HCT116 (cell line): ENCODE measurements around the gene MCM9. TPM values are rescaled to one million over a fixed set of nuclear protein-coding genes. Genes with fewer than 3 reads are reported as not detected.

Source experiments
- ATAC-seq: fragments of 200-7000 bp; cut with Tn5 transposase; 2 replicates; pipeline ENCODE4 v1.9.1; 2020; ENCODE audit warnings: mild to moderate bottlenecking, moderate library complexity
- BruUV-seq: library from RNA; stranded (reverse); fragments of 400-500 nt; replicated peaks from 2 replicates; lab custom pipeline; 2021; lab: Mats Ljungman, UMichigan
- CTCF ChIA-PET: fragments of 300-600 bp; sonication (Branson Sonifier 250); formaldehyde crosslinking; loops from one replicate; lab custom pipeline; 2021; ENCODE audit warnings: antibody characterized with exemption; lab: Charles Lee
- POLR2A ChIA-PET: fragments of 300-600, 350-600 bp; sonication (Branson Sonifier 250); formaldehyde crosslinking; loops from one replicate; lab custom pipeline; 2021; ENCODE audit warnings: antibody characterized with exemption; lab: Charles Lee
- RAD21 ChIA-PET, 2 experiments: fragments of 300-600 bp; sonication (Branson Sonifier 250); formaldehyde crosslinking; loops; one replicate each; lab custom pipeline; 2023; ENCODE audit warnings: low total read pairs in 2 of 2; ENCODE audit not compliant: uncharacterized antibody in 2 of 2, unreplicated experiment in 2 of 2, low non-redundant PET in 1 of 2; lab: Charles Lee
- DNase-seq: peaks from one replicate; pipeline ENCODE4 v3.0.0-alpha.2; 2010; ENCODE audit warnings: low read depth, low spot score
- H2AFZ ChIP-seq: fragments of 200-600 bp; shearing (Covaris generic), sonication (generic); 2 replicates; pipeline ENCODE4 v1.6.1; 2017; ENCODE audit warnings: low read depth, mixed run types, mixed read lengths, antibody characterized with exemption, low read length; ENCODE audit not compliant: poor library complexity, severe bottlenecking
- H3K27ac ChIP-seq: 2 replicates; pipeline ENCODE4 v1.5.1; 2012; ENCODE audit warnings: low read depth, low read length
- H3K27me3 ChIP-seq: fragments of 200-600 bp; sonication (generic); 2 replicates; pipeline ENCODE4 v1.6.1; 2016; ENCODE audit warnings: mixed run types, low read length, mixed read lengths; ENCODE audit not compliant: insufficient read depth
- H3K36me3 ChIP-seq, 2 experiments: fragments of 200-500 bp in 1 of 2; fragments of 200-600 bp in 1 of 2; sonication (Bioruptor generic) in 1 of 2; sonication (generic) in 1 of 2; 2 replicates each; pipeline versions ENCODE4 v1.5.1 to v1.6.1; 2014 to 2016; ENCODE audit warnings: low read length in 2 of 2, inconsistent platforms in 1 of 2, mixed read lengths in 1 of 2, mixed run types in 1 of 2; ENCODE audit not compliant: insufficient read depth in 2 of 2, control insufficient read depth in 1 of 2
- H3K4me1 ChIP-seq, 2 experiments: fragments of 200-600 bp in 1 of 2; sonication (generic) in 1 of 2; 2 replicates each; pipeline versions ENCODE4 v1.5.1 to v1.6.1; 2012 to 2017; ENCODE audit warnings: low read length in 2 of 2, inconsistent platforms in 1 of 2, mild to moderate bottlenecking in 1 of 2, mixed read lengths in 1 of 2, mixed run types in 1 of 2, moderate library complexity in 1 of 2; ENCODE audit not compliant: insufficient read depth in 2 of 2, control insufficient read depth in 1 of 2
- H3K4me2 ChIP-seq: fragments of 200-600 bp; sonication (generic); 2 replicates; pipeline ENCODE4 v1.6.1; 2017; ENCODE audit warnings: mixed run types, low read length, mixed read lengths
- H3K4me3 ChIP-seq, 2 experiments: fragments of 200-600 bp in 1 of 2; sonication (generic) in 1 of 2; replicated peaks in 1 of 2; 2 replicates each; pipeline ENCODE4 v1.5.1; 2011 to 2016; ENCODE audit warnings: low read length in 2 of 2, control low read depth in 1 of 2, low read depth in 1 of 2, mild to moderate bottlenecking in 1 of 2, mixed read lengths in 1 of 2, mixed run types in 1 of 2
- H3K79me2 ChIP-seq: fragments of 200-600 bp; sonication (generic); 2 replicates; pipeline ENCODE4 v1.6.1; 2017; ENCODE audit warnings: mild to moderate bottlenecking, mixed run types, low read length, moderate library complexity, mixed read lengths; ENCODE audit not compliant: insufficient read depth
- H3K9ac ChIP-seq: fragments of 200-600 bp; sonication (generic); 2 replicates; pipeline ENCODE4 v1.6.1; 2016; ENCODE audit warnings: low read length, mixed read lengths
- H3K9me2 ChIP-seq: fragments of 200-600 bp; sonication (generic), shearing (Covaris generic); 2 replicates; pipeline ENCODE4 v1.6.1; 2017; ENCODE audit warnings: mixed run types, mild to moderate bottlenecking, moderate library complexity; ENCODE audit not compliant: insufficient read depth
- H3K9me3 ChIP-seq, 2 experiments: fragments of 200-500 bp in 1 of 2; fragments of 200-600 bp in 1 of 2; sonication (Bioruptor generic) in 1 of 2; sonication (generic) in 1 of 2; 2 replicates each; pipeline ENCODE4 v1.6.1; 2014 to 2017; ENCODE audit warnings: low read length in 2 of 2, mixed read lengths in 2 of 2, inconsistent platforms in 1 of 2, low read depth in 1 of 2, mild to moderate bottlenecking in 1 of 2, mixed run types in 1 of 2, moderate library complexity in 1 of 2; ENCODE audit not compliant: control insufficient read depth in 1 of 2, insufficient read depth in 1 of 2
- H4K20me1 ChIP-seq: fragments of 200-600 bp; sonication (generic), shearing (Covaris generic); 2 replicates; pipeline ENCODE4 v1.6.1; 2017; ENCODE audit warnings: mixed run types, mild to moderate bottlenecking, moderate library complexity; ENCODE audit not compliant: insufficient read depth
- CBX3 ChIP-seq: IDR thresholded peaks from 2 replicates; pipeline ENCODE4 v1.6.1; 2012; ENCODE audit warnings: low read depth
- EGR1 ChIP-seq: IDR thresholded peaks from 2 replicates; pipeline ENCODE4 v1.6.1; 2012; ENCODE audit warnings: low read depth
- ELF1 ChIP-seq: IDR thresholded peaks from 2 replicates; pipeline ENCODE4 v1.6.1; 2012; ENCODE audit warnings: low read depth, borderline replicate concordance
- EZH2phosphoT487 ChIP-seq: fragments of 200-600 bp; IDR thresholded peaks from 2 replicates; pipeline ENCODE4 v1.6.1; 2018; ENCODE audit warnings: antibody characterized with exemption, borderline replicate concordance
- JUND ChIP-seq: IDR thresholded peaks from 2 replicates; pipeline ENCODE4 v1.6.1; 2012
- POLR2A ChIP-seq: IDR thresholded peaks from 2 replicates; pipeline ENCODE4 v1.7.0; 2011; ENCODE audit warnings: borderline replicate concordance; ENCODE audit not compliant: insufficient read depth, insufficient read length; ENCODE audit errors: extremely low read depth
- TCF7L2 ChIP-seq: IDR thresholded peaks from 2 replicates; pipeline ENCODE4 v1.7.0; 2011; ENCODE audit warnings: borderline replicate concordance, inconsistent platforms; ENCODE audit not compliant: insufficient read depth, insufficient read length; ENCODE audit errors: extremely low read depth
- YY1 ChIP-seq: IDR thresholded peaks from 2 replicates; pipeline ENCODE4 v1.6.1; 2011; ENCODE audit warnings: low read length, low read depth, moderate library complexity, mild to moderate bottlenecking; ENCODE audit not compliant: insufficient replicate concordance; ENCODE audit errors: extremely low read depth
- ZFX ChIP-seq: fragments of 450-650 bp; IDR thresholded peaks from 2 replicates; pipeline ENCODE4 v1.6.1; 2017
- intact Hi-C: fragments of 100-400 bp; cut with micrococcal nuclease; formaldehyde crosslinking; loops from 2 replicates; pipeline ENCODE4 v1.10.0; 2022
- total RNA-seq: library from RNA; stranded (reverse); gene quantifications from one replicate; pipeline ENCODE4 v1.2.1, GENCODE V29; 2021; ENCODE audit not compliant: unreplicated experiment
- TF ChIP-seq, protein P1 (sequence below), 3 experiments: fragments of 200-600 bp in 1 of 3; sonication (generic) in 1 of 3; IDR thresholded peaks in 2 of 3; conservative IDR thresholded peaks in 1 of 3; 2 replicates each; pipeline ENCODE4 v1.5.1; 2012 to 2017; ENCODE audit warnings: low read depth in 2 of 3, low read length in 2 of 3, antibody characterized with exemption in 1 of 3, borderline replicate concordance in 1 of 3, control low read depth in 1 of 3, mild to moderate bottlenecking in 1 of 3, mixed read lengths in 1 of 3, mixed run types in 1 of 3, moderate library complexity in 1 of 3; ENCODE audit not compliant: insufficient read depth in 1 of 3
- TF ChIP-seq, protein P2 (sequence below): IDR thresholded peaks from 2 replicates; pipeline ENCODE4 v1.6.1; 2012

Gene MCM9
- total RNA-seq, 1 experiment from 2014 or later = 13.6 TPM

DNA sequence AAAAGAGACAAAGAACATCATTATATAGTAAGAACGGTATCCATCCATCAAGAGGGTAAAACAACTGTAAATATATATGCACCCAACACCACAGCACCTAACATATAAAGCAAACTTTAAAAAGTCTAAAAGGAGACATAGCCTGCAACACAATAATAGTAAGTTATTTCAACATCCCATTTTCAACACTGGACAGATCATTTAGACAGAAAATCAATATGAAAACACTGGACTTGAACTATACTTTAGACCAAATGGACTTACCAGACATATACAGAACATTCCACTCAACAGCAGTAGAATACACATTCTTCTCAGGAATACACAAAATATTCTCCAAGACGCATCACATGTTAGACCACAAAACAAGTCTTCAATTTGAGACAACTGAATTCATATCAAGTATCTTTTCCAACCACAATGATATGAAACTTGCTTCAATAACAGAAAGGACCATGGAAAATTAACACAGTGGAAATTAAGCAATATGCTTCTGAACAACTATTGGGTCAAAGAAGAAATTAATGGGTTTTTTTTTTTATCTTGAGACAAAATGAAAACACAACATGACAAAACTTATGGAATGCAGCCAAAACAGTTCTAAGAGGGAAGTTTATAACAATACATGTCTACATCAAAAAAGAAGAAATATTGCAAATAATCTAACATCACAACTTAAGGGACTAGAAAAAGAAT lies 64.9 kb downstream of the MCM9 start:
- ChIA-PET CTCF (no interaction called here), RAD21 (no interaction called here), POLR2A (no interaction called here)
- Histone ChIP-seq H3K9ac (no peak overlapping the region), H3K9me3 (no peaks in the 10 kb centered on the region), H3K4me2 (no peak overlapping the region), H3K79me2 (peaks cover 11% of the 10 kb centered on the region; the same call in 1 of the 2 replicates), H2AFZ (no peak overlapping the region), H3K27me3 (no peaks in the 10 kb centered on the region), H3K4me1 (peaks cover 4 to 9% of the 10 kb centered on the region in 2 experiments; a peak in 2 of 4 replicates), H3K27ac (no peak overlapping the region), H4K20me1 (no peaks in the 10 kb centered on the region), H3K9me2 (no peaks in the 10 kb centered on the region), H3K36me3 (no peaks in the 10 kb centered on the region), H3K4me3 (no peak overlapping the region)
- no TSS peak for BruUV-seq
- ATAC-seq (no peak), DNase-seq (no peak)
- TF ChIP-seq, protein P1, sequence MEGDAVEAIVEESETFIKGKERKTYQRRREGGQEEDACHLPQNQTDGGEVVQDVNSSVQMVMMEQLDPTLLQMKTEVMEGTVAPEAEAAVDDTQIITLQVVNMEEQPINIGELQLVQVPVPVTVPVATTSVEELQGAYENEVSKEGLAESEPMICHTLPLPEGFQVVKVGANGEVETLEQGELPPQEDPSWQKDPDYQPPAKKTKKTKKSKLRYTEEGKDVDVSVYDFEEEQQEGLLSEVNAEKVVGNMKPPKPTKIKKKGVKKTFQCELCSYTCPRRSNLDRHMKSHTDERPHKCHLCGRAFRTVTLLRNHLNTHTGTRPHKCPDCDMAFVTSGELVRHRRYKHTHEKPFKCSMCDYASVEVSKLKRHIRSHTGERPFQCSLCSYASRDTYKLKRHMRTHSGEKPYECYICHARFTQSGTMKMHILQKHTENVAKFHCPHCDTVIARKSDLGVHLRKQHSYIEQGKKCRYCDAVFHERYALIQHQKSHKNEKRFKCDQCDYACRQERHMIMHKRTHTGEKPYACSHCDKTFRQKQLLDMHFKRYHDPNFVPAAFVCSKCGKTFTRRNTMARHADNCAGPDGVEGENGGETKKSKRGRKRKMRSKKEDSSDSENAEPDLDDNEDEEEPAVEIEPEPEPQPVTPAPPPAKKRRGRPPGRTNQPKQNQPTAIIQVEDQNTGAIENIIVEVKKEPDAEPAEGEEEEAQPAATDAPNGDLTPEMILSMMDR (IDR thresholded peaks at IDR 0.05 in 2 of 3, conservative IDR thresholded peaks at IDR 0.05 in 1 of 3; ENCODE audit: borderline replicate concordance in 1 of 3, insufficient read depth in 1 of 3, low read depth in 2 of 3, low read length in 2 of 3) = no peak
- TF ChIP-seq YY1 = no peak
- no peak for TF ChIP-seq TCF7L2
- no peak for TF ChIP-seq EGR1
- no peak for TF ChIP-seq ZFX
- TF ChIP-seq, protein P2, sequence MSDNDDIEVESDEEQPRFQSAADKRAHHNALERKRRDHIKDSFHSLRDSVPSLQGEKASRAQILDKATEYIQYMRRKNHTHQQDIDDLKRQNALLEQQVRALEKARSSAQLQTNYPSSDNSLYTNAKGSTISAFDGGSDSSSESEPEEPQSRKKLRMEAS = no peak
- no peak for TF ChIP-seq POLR2A
- TF ChIP-seq CBX3 = no peak
- TF ChIP-seq ELF1 = no peak
- TF ChIP-seq EZH2phosphoT487 = no peak
- TF ChIP-seq JUND = no peak
- intact Hi-C loops = no loop called here
